Adrenal gland (tissue), 12 donors: Measurements from ENCODE around the gene MAPRE3. TPM values are rescaled to one million over a fixed set of nuclear protein-coding genes. Genes with fewer than 3 reads are reported as not detected.

Experiments used
- DNase-seq, 7 donors: peaks; one replicate each; pipeline ENCODE4 v3.0.0-alpha.2; 2019 to 2020
- H3K27ac ChIP-seq, 5 donors: fragments of 200-600 bp; sonication (generic) in 4 of 5; 1 replicate in 3 of 5; 2 replicates in 2 of 5; pipeline versions ENCODE4 v1.5.1 to v1.8.0; 2016 to 2020; ENCODE audit warnings: mild to moderate bottlenecking in 1 of 5
- H3K27me3 ChIP-seq: fragments of 200-600 bp; 2 replicates; pipeline ENCODE4 v1.8.0; 2021
- H3K36me3 ChIP-seq, 2 donors: fragments of 200-600 bp; replicated peaks in 1 of 2; 1 replicate in 1 of 2; 2 replicates in 1 of 2; pipeline versions ENCODE4 v1.5.1 to v1.8.0; 2018 to 2022
- H3K4me1 ChIP-seq, 2 donors: fragments of 200-600 bp; replicated peaks in 1 of 2; 1 replicate in 1 of 2; 2 replicates in 1 of 2; pipeline versions ENCODE4 v1.5.1 to v1.8.0; 2018 to 2021
- H3K4me3 ChIP-seq, 4 donors: fragments of 200-600 bp; sonication (generic) in 3 of 4; one replicate each; pipeline ENCODE4 v1.5.1; 2016 to 2018
- H3K9me3 ChIP-seq, 3 donors: fragments of 200-600 bp; sonication (generic) in 1 of 3; replicated peaks in 1 of 3; 1 replicate in 2 of 3; 2 replicates in 1 of 3; pipeline versions ENCODE4 v1.5.1 to v1.8.0; 2016 to 2021
- POLR2A ChIP-seq, 2 donors: fragments of 450-650 bp; IDR thresholded peaks; one replicate each; pipeline ENCODE4 v1.6.1; 2017; ENCODE audit warnings: antibody characterized with exemption in 2 of 2, mild to moderate bottlenecking in 2 of 2, moderate library complexity in 1 of 2
- WGBS, 4 donors: extraction: QIAGEN DNeasy Blood & Tissue Kit in 2 of 4; methylation state at CpG; one replicate each; pipeline versions ENCODE4 v1.1.5 to v1.1.7; 2013 to 2017; 5-methylcytosine and 5-hydroxymethylcytosine counted together
- intact Hi-C, 2 donors: fragments of 100-400 bp; cut with DNase I; formaldehyde crosslinking; loops; one replicate each; pipeline versions ENCODE4 v1.14.1 to v1.15.0; 2022 to 2023
- polyA plus RNA-seq, 3 donors: library from polyadenylated mRNA; stranded (reverse); fragments of 200-250 nt in 2 of 3; fragments of 350-450 nt in 1 of 3; fragmentation: Illumina TruSeq in 1 of 3; extraction: RNeasy Lipid Tissue Mini Kit (QIAGEN cat#74804) in 1 of 3; gene quantifications; one replicate each; pipeline ENCODE4 v1.2.3, GENCODE V29; 2013 to 2014
- total RNA-seq, 9 donors: library from RNA; depleted of rRNA in 4 of 9; stranded (reverse); fragments of >200 nt in 4 of 9; fragments of 120-200 nt in 1 of 9; fragmentation: NEBNext Ultra II Directional in 1 of 9; extraction: Animal tissue kit (Norgen Biotek cat#: 25700) in 1 of 9; gene quantifications; one replicate each; pipeline versions ENCODE4 v1.1.0 to v1.2.4, GENCODE V29; 2013 to 2023
- TF ChIP-seq, protein P1 (sequence below), 6 experiments: fragments of 450-650 bp in 4 of 6; fragments of 200-600 bp in 2 of 6; sonication (generic) in 1 of 6; IDR thresholded peaks; 1 replicate in 5 of 6; 2 replicates in 1 of 6; pipeline versions ENCODE4 v1.5.1 to v1.8.0; 2016 to 2021; ENCODE audit warnings: antibody characterized with exemption in 6 of 6, mild to moderate bottlenecking in 2 of 6, moderate library complexity in 1 of 6
- donor health status: healthy with polysubstance abuse.
- donor health status: Bipolar disorder and iron deficiency.
- donor health status: DM: yes; HTN: yes; CAD: no.
- donor health status: DM: no; HTN: no; CAD: no.
- donor health status: DM: no; HTN: no; CAD: no.
- donor health status: DM: yes; HTN: yes; CAD: no.

The MAPRE3 gene
- total and polyA plus RNA-seq, 12 donors: 11.0 to 73.0 (median 19.3) TPM

DNA sequence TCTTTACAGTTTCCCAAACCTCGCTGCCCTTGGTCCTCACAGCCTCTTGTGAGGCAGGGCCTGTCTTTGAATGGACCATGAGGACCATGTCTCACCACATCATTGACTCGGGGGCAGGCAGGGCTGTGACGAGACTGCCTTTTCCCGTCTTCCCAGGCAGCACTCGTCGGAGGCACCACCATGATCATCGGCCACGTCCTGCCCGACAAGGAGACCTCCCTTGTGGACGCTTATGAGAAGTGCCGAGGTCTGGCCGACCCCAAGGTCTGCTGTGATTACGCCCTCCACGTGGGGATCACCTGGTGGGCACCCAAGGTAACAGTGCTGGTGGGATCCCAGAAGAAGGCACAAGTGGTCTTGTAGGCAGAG, 45.7 kb upstream of the MAPRE3 start:
- Histone ChIP-seq H3K27ac (no peak overlapping the region), H3K9me3 (no peaks in the 10 kb centered on the region), H3K4me1 (no peaks in the 10 kb centered on the region), H3K4me3 (no peak overlapping the region), H3K36me3 (no peaks in the 10 kb centered on the region), H3K27me3 (no peaks in the 10 kb centered on the region)
- WGBS, 4 donors: 86 to 96% (median 91%) methylated on average over 6 to 14 of the region's 14 CpGs
- intact Hi-C loops: no loop called here
- DNase-seq: no peak
- no peak for TF ChIP-seq POLR2A (IDR thresholded peaks at IDR 0.05)
- TF ChIP-seq, protein P1, sequence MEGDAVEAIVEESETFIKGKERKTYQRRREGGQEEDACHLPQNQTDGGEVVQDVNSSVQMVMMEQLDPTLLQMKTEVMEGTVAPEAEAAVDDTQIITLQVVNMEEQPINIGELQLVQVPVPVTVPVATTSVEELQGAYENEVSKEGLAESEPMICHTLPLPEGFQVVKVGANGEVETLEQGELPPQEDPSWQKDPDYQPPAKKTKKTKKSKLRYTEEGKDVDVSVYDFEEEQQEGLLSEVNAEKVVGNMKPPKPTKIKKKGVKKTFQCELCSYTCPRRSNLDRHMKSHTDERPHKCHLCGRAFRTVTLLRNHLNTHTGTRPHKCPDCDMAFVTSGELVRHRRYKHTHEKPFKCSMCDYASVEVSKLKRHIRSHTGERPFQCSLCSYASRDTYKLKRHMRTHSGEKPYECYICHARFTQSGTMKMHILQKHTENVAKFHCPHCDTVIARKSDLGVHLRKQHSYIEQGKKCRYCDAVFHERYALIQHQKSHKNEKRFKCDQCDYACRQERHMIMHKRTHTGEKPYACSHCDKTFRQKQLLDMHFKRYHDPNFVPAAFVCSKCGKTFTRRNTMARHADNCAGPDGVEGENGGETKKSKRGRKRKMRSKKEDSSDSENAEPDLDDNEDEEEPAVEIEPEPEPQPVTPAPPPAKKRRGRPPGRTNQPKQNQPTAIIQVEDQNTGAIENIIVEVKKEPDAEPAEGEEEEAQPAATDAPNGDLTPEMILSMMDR (IDR thresholded peaks at IDR 0.05): no peak

DNA sequence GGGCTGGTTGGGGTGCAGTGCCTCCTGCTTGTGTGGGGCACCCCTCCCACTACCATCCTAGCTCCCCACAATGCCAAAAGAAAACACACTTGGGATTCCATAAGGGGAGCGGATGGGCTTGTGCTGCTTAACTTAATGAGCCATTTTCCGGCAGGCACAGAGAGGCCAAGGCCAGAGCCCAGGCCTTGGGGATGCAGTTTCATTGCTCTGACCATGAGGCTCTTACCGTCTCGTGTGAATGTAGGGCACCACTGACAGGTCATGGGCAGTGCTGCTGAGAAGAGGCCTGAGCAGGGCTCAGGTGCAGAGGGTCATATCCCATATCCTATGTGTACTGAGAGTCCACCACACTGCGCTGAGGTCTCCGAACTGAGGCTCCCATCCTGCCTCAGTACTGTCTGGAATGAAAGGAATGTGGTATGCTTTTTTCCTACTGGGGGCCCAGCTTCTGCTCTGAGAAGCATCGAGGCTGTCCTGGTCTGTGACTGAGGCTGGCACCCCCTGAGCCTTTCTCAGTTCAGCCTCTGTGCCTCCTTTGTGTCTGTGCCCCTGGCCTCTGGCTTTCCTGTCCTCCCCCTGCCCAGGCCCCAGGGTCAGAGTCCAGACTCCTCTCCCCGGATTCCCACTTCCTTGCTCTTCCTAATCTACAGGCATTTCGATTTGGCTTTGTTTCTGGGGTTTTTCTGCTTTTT, 45.2 kb upstream of the MAPRE3 start:
- H3K36me3 ChIP-seq: no peaks in the 10 kb centered on the region
- H3K4me1 ChIP-seq: no peaks in the 10 kb centered on the region
- no peaks in the 10 kb centered on the region for H3K27me3 ChIP-seq
- H3K27ac ChIP-seq: no peak overlapping the region
- TF ChIP-seq, protein P1 (IDR thresholded peaks at IDR 0.05): no peak
- TF ChIP-seq POLR2A (IDR thresholded peaks at IDR 0.05): no peak
- no peak for DNase-seq
- H3K4me3 ChIP-seq: no peak overlapping the region
- H3K9me3 ChIP-seq: no peaks in the 10 kb centered on the region
- 50 to 62% (median 55%) methylated on average over 6 to 9 of the region's 9 CpGs for WGBS, 4 donors
- intact Hi-C loops: no loop called here

DNA sequence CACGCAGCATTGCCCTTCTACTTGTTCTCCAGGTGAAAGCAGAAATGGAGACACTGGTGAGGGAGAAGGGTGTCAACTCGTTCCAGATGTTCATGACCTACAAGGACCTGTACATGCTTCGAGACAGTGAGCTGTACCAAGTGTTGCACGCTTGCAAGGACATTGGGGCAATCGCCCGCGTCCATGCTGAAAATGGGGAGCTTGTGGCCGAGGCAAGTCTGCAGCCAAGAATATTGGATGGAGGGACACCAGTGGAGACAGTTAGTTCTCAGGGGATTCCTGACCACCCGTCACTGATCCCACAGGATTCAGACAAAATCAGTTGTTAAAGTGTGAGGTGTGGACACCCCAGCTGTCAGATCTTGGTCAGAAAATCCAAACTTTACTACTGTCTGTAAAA, 43.2 kb upstream of the MAPRE3 start:
- Histone ChIP-seq H3K4me3 (no peak overlapping the region), H3K9me3 (no peaks in the 10 kb centered on the region), H3K27ac (no peak overlapping the region), H3K27me3 (no peaks in the 10 kb centered on the region), H3K4me1 (no peaks in the 10 kb centered on the region), H3K36me3 (no peaks in the 10 kb centered on the region)
- WGBS, 4 donors: 88 to 95% (median 88%) methylated on average over 3 to 9 of the region's 9 CpGs
- DNase-seq: no peak
- intact Hi-C loops: no loop called here
- TF ChIP-seq POLR2A (IDR thresholded peaks at IDR 0.05): no peak

DNA sequence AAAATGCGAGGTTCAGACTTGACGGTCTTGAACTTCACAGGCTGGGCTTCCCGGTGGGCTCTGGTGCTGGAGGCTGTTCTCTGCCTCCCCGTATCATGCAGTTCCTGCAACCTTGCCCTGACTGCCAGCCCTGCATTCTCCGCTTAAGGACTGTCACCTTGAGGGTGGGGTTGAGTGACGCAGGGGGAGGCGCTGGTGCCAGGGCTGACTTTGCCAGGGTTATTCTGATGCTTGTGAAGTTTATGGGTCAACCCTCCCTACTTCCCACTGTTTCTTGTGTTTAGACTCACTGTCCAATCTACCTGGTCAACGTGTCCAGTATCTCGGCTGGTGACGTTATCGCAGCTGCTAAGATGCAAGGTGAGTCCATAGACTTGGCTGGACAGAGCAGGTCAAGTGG, 37.5 kb upstream of the MAPRE3 start:
- Histone ChIP-seq H3K4me3 (no peak overlapping the region), H3K27ac (no peak overlapping the region), H3K4me1 (peaks cover 0 to 5% of the 10 kb centered on the region in 2 donors), H3K9me3 (no peaks in the 10 kb centered on the region), H3K27me3 (no peaks in the 10 kb centered on the region), H3K36me3 (no peaks in the 10 kb centered on the region)
- TF ChIP-seq, protein P1 (IDR thresholded peaks at IDR 0.05): no peak
- no peak for TF ChIP-seq POLR2A (IDR thresholded peaks at IDR 0.05)
- 57 to 69% (median 64%) methylated on average over 11 of the region's 11 CpGs for WGBS, 4 donors
- peak in 2 of 7 donors; percentile 13 to 38 for DNase-seq
- intact Hi-C loops: no loop called here
